ENCODE measurements around the gene NOX5.

NOX5 gene

GRCh38 chr15:69093614-69094013 lies 79.1 kb downstream of the NOX5 start:
- intact Hi-C loops (cut with DNase I): no loop called here
- no peak for DNase-seq

- DNase-seq: peak in 4 of 10 donors; percentile 22 to 77 (median 34)
- intact Hi-C loops (cut with DNase I): no loop called here
Observed at GRCh38 chr15:69094124-69094921, 79.8 kb downstream of the NOX5 start.

- DNase-seq: peak in 1 of 10 donors; percentile 27
- intact Hi-C loops (cut with DNase I): no loop called here
Observed at GRCh38 chr15:69095274-69095673, 80.8 kb downstream of the NOX5 start.

GRCh38 chr15:69096196-69096595 lies 81.7 kb downstream of the NOX5 start:
- DNase-seq: no peak
- intact Hi-C loops (cut with DNase I): no loop called here

GRCh38 chr15:69096626-69097025 lies 82.1 kb downstream of the NOX5 start:
- no peak for DNase-seq
- intact Hi-C loops (cut with DNase I): no loop called here

- no peak for DNase-seq
- intact Hi-C loops (cut with DNase I): no loop called here
Observed at GRCh38 chr15:69098771-69099170, 84.3 kb downstream of the NOX5 start.

- intact Hi-C loops (cut with DNase I): no loop called here
- no peak for DNase-seq
Observed at GRCh38 chr15:69099941-69100340, 85.4 kb downstream of the NOX5 start.

- intact Hi-C loops (cut with DNase I): no loop called here
- no peak for DNase-seq
Observed at GRCh38 chr15:69100821-69101220, 86.3 kb downstream of the NOX5 start.

- intact Hi-C loops (cut with DNase I): no loop called here
- DNase-seq: no peak
Observed at GRCh38 chr15:69104050-69104750, 89.7 kb downstream of the NOX5 start.

- intact Hi-C loops (cut with DNase I): no loop called here
- no peak for DNase-seq
Observed at GRCh38 chr15:69105451-69105985, 91.0 kb downstream of the NOX5 start.

GRCh38 chr15:69107025-69107620 lies 92.6 kb downstream of the NOX5 start:
- DNase-seq: no peak
- intact Hi-C loops (cut with DNase I): no loop called here

Measured in posterior cingulate gyrus (tissue), 11 donors.